NCI-H2081 treated with DMSO at 0.1 percent for 48 hours (cell line): ENCODE measurements around the gene MAL.
"Not testable (repeated sequence)": the region's sequence is repeated elsewhere in the genome, so short reads cannot be mapped to it uniquely, and the experiment has no call there.

Experiments
- DNase-seq: peaks from one replicate; lab custom pipeline; 2025; lab: John Stamatoyannopoulos, UW

Gene MAL

DNA sequence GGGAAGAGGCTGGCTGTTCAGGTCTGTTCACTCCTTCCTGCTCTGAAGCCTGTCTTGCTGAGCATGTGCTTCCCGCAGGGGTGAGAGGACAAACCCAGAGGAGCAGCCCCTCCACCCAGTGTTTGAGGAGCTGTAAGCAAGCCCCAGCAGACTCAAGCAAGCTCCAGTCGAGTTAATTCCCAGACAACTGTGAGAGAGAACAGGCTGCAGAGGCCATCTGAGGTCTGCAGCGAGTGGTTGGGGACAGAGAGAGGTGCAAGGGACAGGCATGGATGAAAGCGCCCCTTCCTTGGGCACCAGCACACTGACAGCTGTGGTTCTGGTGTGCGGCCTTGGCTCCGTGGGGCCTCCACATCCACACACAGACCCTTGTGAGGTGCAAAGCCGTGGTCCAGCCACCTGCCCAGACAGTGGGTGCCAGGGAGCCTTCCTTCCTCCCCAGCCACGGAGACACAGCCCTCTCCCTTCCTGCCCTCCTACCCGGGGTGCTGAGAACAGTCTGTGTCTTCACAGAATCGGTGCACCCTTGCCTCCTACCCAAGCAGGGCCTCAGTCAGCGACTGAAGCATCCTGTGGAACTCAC, 36.2 kb downstream of the MAL start:
- DNase-seq: no peak

DNA sequence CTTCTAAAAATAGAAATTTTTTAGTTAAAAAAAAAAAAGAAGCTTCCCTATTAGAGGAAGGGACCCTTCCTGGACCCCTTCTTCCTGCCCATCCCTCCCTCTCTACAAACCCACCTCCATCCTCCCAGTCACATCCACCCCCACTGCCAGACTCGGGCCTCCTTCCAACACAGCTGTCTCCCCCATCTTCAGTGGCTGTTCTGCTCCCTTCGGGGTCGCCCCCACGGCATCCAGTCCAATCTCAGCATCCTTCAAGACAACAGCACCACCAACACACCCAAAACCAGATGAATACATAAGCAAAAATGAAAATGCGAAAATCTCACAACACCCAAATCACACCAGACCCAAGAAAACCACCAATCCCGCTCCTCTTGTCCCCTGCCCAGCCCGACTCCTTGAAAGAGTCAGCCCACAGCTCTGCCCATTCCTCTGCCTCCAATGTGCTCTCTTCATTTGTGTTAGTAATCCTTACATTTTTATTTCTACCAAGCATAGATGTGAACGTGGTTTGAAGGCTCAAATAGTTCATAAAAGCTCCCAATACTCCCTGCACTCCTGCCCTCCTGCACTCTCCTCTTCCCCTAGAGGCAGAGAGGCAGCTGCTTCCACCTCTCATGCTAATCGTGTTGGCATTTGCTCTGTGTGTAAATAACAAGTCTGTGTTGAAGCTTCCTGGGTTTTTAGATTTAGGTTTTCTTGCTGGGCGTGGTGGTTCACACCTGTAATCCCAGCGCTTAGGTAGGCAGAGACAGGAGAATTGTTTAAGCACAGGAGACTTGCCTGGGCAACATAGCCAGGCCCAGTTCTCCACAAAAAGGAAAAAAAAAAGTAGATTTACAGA, 37.0 kb downstream of the MAL start:
- DNase-seq: no peak

DNA sequence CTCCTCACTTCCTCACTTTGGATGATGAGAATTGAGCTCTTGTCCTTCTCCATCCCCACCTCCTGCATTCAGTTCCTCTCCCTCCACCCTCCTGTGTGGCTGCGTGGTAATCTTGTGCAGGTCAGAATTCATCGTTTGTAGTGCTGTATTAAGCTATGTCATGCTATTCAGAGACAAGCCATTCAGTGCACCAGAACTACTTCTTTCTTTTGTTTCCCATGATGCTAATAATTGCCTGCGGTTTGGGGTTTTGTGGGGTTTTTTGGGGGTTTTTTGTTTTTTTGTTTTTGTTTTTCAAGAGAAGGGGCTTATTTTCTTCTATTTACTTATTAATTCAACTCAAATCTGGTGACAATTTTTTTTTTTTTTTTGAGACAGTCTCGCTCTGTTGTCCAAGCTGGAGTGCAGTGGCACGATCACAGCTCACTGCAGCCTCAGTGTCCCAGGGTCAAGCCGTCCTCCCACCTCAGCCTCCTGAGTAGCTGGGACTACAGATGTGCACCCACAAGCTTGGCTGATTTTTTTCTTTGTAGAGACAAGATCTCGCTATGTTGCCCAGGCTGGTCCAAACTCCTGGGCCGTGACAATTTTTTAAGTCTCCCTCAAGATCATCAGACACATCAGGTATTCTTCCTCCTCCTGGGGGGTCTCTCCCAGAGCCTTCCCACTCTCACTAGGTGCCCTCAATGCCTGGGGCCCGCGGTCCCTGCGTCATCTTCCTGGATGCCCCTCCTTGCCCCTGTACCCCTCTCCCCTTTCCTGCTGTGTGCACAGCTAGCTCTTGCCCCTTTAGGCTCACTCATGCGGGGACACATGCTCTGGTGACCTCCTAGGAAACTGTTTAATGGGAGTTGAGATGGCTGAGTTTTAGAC, 37.8 kb downstream of the MAL start:
- DNase-seq: no peak

DNA sequence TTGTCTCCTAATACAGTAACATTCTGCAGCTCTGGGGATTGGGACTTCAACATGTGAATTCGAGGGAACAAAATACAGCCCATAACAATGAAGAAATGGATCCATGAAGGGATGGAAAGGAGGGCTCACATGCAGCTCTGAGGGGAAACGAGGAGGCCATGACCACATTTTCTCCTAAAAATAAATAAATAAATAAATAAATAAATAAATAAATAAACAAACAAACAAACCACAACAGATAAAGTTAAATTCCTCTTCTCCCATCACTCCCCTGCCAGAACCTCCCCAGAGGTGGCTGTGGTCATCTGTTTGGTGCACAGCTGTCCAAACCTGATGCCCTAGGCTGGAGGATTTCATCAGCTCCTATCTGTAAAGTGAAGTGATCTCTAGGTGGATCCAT, 42.7 kb downstream of the MAL start:
- DNase-seq: no peak

DNA sequence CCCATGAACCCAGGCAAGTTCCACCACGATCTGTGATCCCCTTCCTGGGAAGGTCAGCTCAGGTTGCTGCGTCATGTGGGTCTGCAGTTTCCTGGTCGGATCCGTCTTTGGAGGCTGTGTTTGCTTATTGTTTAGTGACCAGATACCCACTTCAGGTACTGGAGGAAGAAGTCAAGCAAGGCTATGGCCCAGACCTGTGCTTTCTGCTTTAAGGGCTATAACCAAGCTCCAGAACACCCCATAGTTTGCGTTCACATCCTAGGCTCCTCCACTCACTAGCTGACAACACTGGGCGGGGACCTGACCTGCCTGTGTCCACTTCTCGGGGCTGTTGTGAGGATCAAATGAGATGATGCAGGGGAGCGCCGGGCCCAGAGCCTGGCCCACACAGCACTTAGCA, 44.0 kb downstream of the MAL start:
- no peak for DNase-seq

DNA sequence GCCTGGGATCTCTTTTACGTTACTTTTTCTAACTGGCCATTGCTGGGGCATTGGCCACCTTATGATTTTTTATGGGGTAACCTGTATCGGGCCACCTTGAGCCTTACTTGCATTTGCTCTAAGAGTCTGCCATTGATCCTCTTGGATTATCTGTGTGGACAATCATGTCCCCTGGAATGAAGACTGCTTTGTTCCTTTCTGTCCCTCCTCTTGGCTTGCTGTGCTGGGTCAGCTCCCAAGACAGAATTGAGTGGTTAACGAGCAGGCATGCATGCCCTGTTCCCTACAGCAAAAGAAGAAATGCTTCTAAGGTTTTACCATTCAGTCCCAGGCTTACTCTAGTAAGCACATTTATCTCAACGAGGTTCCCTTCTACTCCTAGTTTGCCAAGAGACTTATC, 46.3 kb downstream of the MAL start:
- DNase-seq: no peak

DNA sequence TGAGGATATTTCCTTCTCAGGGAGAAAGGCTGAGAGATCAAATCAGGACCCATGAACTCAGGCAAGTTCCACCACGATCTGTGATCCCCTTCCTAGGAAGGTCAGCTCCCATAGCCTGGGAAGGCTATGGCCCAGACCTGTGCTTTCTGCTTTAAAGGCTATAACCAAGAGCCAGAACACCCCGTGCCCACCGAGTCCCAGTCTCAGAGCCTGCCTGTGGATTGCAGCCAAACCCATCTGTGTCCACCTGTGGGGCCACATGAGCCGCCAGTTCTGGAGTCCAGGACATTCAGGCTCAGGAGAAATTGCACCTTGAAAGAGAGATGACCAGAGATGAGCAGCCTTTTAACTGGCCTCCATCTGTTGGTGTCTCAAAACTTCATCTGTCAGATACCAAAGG, 46.9 kb downstream of the MAL start:
- no peak for DNase-seq

DNA sequence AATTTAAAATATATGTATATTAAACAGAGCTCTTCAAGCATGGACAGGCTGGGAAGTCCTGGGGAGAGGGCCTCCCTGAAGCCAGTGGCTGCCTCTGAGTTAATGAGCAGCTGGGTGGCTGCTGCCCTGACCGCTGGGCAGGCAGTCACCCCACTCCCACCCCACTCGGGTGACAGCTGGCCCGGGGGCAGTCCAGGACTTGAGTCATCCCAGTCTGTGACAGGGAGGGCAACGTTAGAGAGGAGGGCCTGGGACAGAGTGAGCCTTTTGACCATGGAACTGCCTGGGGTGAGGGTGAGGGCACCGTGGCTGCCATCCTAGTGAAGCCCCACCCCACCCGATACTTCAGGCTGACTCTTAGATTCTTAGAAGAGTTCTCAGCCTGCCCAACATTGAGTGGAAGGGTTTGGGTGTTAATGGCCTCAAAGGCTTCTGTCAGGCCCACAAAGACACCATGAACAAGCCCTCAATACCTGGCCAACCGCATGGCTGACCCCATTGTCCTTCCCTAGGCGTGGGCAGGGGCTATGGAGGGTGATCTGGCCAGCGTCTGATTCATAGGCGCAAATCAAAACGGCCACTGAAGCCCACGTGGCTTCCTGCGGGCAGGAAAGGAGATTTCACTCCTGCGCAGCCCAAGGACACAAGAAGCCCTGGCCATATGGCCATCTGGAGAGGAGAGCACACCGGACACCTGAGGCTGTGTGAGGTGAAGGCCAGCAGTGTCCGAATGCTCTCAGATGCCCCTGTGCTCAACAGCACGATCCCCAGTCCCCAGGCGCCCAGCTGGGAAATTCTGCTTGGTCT, 48.6 kb downstream of the MAL start:
- no peak for DNase-seq

DNA sequence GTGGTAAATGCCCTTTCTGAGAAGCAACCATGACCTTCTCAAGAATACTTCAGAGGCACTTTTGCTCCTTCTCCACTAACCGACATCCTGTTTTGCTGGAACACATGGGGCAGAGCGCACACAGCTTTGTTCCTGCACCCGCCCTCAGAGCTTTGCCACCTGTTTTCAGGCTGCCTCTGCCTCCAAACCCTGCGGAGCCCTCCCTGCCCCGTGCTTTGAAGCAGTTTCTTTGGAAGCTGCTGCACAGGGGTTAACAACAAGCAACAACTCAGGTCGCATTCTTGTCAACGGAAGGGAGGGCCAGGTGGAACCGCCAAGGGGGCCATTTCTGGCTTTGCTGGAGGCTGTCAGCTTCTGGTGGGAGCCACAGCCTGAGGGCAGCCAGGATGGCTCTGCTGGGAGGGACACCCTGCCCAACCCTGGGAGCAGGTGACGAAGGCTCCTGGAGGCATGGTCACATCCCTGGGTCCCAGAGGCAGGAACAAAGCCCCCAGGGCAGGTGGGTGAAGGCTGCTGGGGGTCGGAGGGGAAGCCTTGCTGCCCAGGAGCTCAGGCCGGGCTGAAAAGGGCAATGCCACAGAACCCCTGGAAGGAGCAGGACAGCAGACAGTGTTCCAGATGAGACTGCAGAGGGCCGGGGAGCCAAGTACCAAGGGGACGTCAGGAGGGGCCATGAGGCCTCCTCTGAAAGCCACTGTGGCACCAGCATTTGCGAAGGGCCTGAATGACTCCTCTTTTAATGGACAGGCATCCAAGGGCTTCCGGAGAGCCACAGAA, 49.3 kb downstream of the MAL start:
- DNase-seq: no peak

DNA sequence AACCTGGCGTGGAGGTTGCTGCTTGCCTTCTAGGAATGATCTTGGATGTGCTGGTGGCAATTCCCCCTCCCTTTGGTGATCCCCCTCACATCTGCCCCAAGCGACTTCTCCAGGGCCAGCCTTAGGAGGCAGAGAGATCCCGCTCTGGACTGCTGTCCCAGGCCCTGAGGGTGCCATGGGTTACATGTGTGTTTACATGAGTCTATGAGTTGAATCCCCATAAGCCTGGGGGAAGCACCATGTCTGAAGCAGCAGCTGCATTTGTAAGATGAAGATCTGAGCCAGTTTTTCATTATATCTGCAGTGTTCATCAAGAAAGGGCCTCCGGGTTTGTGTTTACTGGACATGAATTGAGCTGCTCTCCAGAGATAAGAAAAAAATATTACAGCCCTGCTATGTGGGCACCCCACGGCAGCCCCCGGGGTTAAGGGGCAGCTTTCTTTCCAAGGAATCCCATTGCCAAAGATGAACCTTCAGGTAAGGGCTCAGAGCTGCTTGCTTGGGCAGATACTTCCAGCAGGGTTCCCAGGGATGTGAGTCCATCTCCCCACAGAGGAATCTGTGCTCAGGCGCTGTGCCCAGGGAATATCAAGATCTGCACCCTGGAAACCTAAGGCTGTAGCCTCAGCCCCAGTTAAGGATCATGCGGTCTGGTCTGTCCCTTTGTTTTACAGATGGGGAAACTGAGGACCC, 50.1 kb downstream of the MAL start:
- no peak for DNase-seq

DNA sequence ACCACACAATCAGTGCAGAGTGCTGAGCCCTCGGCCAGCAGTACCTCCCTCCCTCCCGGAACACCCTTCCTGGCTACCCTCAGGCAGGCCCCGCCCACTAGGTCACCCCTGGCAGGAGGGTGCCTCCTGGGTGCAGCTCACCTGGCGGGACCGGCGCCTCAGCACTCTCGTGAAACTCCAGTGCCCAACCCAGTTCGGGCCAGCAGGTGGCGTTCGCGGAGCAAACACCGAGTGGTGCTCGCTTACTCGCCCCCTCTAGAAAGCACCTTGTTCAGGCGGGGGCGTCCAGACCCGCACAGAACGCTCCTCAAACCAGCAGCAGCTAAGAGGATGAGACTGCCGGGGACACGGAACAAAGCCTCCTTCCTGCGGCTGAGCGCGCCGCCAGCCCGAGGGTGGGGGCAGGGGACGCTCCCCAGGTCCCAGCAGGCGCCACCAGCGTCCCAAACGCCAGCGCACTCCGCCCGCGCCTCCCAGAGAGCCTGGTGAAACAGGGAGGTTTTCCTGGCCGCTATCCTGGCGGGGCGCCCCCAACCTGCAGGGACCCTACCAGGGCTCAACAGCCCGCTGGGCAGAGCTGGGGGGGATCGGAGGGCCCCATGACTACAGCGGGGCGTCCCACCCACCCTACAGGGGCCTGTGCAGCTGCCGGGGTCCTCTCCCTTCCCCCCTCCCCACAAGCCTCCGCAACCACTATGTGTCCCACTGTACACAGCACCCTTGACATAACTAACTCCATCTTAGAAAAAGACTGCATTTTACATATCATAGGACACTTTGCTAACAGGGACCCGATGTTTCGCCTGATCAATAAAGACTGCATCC, 51.4 kb downstream of the MAL start:
- peak; percentile 33 for DNase-seq

DNA sequence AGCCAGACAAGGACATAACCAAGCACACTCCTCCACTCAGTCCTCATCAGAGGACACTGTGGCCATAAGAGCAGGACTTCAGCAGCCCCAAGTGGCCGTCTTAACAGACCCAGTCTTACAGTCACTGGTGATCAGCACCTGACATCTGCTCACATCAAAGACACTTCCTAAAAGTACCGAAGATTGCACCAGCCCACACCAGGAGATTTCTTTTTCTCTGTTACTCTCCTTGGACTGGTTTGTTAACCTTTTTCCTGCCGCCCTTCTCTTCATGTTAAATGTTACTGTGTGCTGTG, 52.0 kb downstream of the MAL start:
- no peak for DNase-seq

DNA sequence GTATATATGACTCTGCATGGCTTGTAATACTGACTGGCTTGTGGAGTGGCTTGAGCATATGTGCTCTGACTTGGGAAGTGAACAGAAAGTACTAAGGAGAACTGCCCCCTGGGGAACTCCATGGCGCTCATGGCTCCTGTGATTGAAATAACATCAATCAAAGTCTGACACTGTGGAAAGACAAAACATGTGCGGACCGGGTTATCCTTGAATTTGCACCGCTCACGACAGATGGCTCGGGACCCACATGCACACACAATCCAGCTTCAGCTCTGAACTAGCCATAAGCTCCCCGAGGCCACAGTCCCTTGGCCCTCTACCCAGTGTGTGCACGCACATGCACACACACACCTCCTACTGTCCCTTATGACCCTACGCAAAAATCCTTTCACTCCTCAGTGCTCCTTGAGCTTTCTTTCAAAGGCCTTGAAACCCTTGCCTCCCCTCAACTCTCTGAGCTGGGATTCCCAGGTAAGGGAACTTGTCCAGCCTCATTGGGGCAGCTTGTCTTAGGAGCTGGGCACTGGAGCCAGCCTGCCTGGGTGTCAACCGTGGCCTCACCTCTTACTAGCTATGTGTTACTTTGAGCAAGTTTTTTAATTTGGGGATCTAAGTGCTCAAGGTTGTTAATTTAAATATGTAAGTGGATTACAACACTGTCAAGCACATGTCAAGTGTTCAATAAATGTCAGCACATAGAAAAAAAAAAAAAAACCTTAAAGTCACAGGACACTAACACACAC, 52.5 kb downstream of the MAL start:
- no peak for DNase-seq

DNA sequence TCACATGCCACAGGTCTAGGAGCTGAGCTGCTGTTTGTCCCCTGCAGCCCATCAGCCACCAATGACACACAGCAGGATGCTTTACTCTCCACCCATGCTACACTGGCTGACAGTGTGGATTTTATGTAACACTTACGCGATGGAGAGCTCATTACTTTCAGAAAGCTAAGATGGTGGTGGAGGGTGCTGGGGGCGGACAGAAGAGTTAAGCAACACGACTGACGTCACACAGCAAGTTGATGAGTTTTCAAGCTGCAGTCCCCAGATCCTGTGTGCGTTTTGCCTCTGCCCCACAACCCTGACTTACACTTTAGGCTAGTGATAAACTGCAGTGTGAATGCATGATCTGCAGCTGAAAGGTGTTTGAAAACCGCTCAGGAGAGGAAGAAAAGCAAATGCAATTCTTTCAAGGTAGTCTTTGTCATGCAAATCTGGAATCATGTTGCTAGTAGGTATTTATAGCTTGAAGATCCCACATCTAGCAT, 53.7 kb downstream of the MAL start:
- no peak for DNase-seq

DNA sequence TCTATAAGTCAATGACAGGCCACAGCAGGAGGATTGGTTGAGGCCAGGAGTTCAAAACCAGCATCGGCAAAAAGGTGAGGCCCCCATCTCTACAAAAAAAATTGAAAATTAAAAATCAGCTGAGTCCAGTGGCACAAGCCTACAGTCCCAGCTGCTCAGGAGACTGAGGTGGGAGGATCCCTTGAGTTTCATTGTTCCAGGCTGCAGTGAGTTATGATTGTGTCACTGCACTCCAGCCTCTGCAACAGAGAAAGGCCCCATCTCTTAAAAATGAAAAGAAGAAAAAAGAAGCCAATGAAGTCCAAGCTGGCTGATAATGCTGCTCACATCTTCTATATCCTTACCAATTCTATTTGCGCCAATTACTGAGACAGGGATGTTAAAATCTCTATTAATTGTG, 57.0 kb downstream of the MAL start:
- DNase-seq: no peak

DNA sequence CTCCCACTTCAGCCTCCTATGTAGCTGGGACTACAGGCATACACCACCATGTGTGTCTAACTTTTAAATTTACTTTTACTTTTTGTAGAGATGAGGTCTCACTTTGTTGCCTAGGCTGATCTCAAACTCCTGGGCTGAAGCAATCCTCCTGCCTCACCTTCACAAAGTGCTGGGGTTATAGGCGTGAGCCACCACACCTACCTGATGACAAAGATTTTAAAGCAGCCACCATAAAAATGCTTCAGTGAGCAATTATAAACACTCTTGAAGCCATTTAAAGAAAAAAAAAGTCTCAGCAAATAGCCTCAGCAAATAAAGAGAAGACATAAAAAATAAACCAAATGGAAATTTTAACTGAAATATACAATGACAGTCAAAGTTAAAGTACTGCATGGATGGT, 60.5 kb downstream of the MAL start:
- DNase-seq: no peak

DNA sequence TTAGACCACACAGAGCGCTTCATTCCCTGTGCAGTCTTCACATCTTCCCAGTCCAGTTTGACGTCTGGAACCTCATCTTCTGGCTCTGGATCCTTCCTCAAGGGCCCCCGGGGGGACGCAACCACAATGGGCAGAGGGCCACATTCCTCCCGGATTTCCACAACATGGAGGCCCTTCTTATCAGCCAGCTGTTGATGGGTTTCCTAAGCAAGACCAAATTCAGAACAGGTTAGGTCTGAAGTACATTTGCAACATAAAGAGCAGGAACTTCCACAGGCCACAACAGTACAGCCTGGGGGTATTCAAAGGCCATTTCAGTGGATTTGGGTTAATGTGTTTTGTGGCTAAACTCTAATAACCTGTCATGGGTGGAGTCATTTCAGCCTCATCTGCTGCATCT, 61.9 kb downstream of the MAL start:
- no peak for DNase-seq

DNA sequence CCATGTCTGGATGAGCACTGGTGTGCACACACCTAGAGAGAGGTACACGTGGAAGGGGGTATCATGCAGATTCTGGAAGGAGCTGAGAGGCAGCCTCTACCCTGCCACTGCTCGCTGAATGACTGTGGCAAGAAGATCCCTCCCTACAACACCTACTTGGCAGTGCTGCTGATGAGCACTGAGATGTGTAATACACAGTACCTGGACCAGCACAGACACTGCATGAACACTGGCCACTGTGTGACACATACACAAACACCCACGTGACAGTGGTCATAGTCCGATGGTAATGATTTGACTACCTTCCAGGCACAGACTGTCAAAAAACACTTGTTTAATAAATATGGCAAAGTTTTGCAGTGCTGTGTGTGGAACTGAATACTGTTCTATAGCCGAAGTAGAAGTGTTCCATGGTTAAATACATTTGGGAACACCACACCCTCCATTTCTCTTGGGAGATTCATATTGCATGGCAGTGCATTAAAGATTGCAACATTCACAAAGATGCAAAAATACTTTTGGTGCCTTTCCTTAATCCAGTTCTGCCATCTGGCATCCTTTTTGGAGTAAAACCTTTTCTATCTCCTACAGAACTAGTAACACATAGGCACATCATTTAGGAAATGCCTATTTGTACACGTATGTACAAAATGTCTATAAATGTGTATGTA, 66.5 kb downstream of the MAL start:
- no peak for DNase-seq

DNA sequence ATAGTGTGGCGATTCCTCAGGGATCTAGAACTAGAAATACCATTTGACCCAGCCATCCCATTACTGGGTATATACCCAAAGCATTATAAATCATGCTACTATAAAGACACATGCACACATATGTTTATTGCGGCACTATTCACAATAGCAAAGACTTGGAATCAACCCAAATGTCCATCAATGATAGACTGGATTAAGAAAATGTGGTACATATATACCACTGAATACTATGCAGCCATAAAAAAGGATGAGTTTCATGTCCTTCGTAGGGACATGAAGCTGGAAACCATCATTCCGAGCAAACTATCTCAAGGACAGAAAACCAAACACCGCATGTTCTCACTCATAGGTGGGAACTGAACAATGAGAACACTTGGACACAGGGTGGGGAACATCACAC, 72.8 kb downstream of the MAL start:
- not testable (repeated sequence) for DNase-seq
